Stimulated activated memory B cell treated with anti-CD40 and anti-IgM and Interleukin-4, amounts not matched to agents 10 μg/mL and 1 μg/mL and 100 μg/mL, for 72 hours (primary cell): ENCODE data around the gene SPAST.
"Not testable (repeated sequence)": the region's sequence is repeated elsewhere in the genome, so short reads cannot be mapped to it uniquely, and the experiment has no call there.

Experiments
- ATAC-seq: fragments of 150-1000 bp; cut with Tn5 transposase; 2 replicates; pipeline ENCODE4 v1.10.0; 2021
- H3K27ac Mint-ChIP-seq: one replicate; pipeline ENCODE4 v1.8.0; 2022; ENCODE audit warnings: mild to moderate bottlenecking, mixed read lengths
- H3K27me3 Mint-ChIP-seq: one replicate; pipeline ENCODE4 v1.8.0; 2022; ENCODE audit warnings: mixed read lengths
- H3K36me3 Mint-ChIP-seq: one replicate; pipeline ENCODE4 v1.8.0; 2022; ENCODE audit warnings: mixed read lengths
- H3K4me1 Mint-ChIP-seq: one replicate; pipeline ENCODE4 v1.8.0; 2022; ENCODE audit warnings: mixed read lengths
- H3K4me3 Mint-ChIP-seq: one replicate; pipeline ENCODE4 v1.8.0; 2022; ENCODE audit warnings: mild to moderate bottlenecking, moderate library complexity, mixed read lengths
- H3K9me3 Mint-ChIP-seq: one replicate; pipeline ENCODE4 v1.8.0; 2022; ENCODE audit warnings: mixed read lengths

The SPAST gene

DNA sequence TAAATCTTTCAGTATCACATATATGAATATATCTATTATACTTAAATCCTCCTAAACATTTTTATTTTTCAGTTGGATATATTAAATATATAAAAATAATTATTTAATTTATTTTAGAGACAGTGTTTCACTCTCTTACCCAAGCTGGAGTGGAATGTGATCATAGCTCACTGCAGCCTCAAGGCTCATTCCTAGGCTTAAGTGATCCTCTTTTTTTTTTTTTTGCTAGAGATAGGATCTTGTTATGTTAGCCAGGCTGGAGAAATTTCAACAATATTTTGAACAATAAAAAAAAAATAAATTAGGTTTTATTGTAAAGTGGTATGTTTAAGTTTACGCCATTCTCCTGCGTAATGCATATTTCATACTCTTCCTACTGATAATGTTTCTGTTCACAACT is 4.2 kb downstream of the SPAST start:
- Mint-ChIP-seq H3K4me1 (peaks cover 39% of the 10 kb centered on the region), H3K4me3 (no peak overlapping the region)

DNA sequence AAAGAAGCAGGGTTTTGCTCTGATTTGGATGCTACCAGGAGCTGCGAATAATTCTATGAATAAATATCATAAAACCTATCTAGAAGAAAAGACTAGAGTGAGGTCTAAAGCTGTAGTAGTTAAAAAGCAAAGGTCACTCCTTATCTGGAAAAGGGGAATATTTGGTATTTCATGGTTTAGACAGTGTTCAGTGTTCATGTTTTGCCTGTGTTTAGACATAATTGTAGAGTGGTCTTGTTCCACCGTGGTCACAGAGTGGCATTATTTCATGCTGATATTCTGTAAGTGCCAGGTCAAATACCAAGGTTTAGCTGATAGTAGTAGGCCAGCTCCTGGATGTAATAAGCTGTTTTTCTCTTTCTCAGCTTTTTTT is 10.8 kb downstream of the SPAST start:
- Mint-ChIP-seq H3K9me3 (no peaks in the 10 kb centered on the region), H3K27ac (peak overlapping the region; percentile 12), H3K4me1 (peaks cover 34% of the 10 kb centered on the region), H3K36me3 (peaks cover 13% of the 10 kb centered on the region), H3K4me3 (no peak overlapping the region), H3K27me3 (no peaks in the 10 kb centered on the region)
- ATAC-seq, result no peak

More for the DNA sequence above, 4.2 kb downstream of the SPAST start:
- Mint-ChIP-seq H3K27me3 (no peaks in the 10 kb centered on the region), H3K36me3 (no peaks in the 10 kb centered on the region), H3K27ac (no peak overlapping the region), H3K9me3 (no peaks in the 10 kb centered on the region)
- no peak for ATAC-seq

DNA sequence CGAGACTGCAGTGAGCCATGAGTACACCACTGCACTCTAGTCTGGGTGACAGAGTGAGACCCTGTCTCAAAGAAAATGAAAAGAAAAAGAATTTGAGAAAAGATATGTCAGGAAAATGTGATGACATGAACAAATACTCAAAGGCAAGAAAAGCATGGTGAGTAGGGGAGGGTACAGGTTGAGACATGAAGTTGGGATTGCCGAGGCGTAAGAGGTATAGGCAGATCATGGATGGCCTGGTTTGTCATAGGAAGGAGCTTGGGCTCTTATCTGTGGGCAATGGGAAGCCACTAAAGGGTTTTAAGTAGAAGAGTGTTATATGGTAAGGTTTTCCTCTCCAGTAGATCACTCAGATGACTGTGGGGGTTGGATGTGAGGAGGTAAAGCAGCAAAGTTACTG is 32.3 kb downstream of the SPAST start:
- no peak for ATAC-seq
- H3K27me3 Mint-ChIP-seq, result no peaks in the 10 kb centered on the region
- H3K4me3 Mint-ChIP-seq, result no peak overlapping the region
- peaks cover 34% of the 10 kb centered on the region for H3K36me3 Mint-ChIP-seq
- H3K4me1 Mint-ChIP-seq, result peaks cover 15% of the 10 kb centered on the region
- no peaks in the 10 kb centered on the region for H3K9me3 Mint-ChIP-seq
- H3K27ac Mint-ChIP-seq, result no peak overlapping the region

- ATAC-seq, result no peak
Measured at GRCh38 chr2:32108111-32108510, 44.8 kb downstream of the SPAST start.

GRCh38 chr2:32118055-32118454 is 54.7 kb downstream of the SPAST start:
- Mint-ChIP-seq H3K27me3 (no peaks in the 10 kb centered on the region), H3K36me3 (peaks cover 29% of the 10 kb centered on the region), H3K4me1 (no peaks in the 10 kb centered on the region), H3K4me3 (no peak overlapping the region), H3K27ac (no peak overlapping the region), H3K9me3 (no peaks in the 10 kb centered on the region)
- no peak for ATAC-seq

More at GRCh38 chr2:32108111-32108510, 44.8 kb downstream of the SPAST start:
- Mint-ChIP-seq H3K27ac (no peak overlapping the region), H3K4me1 (peaks cover 13% of the 10 kb centered on the region), H3K27me3 (no peaks in the 10 kb centered on the region), H3K9me3 (no peaks in the 10 kb centered on the region), H3K4me3 (no peak overlapping the region), H3K36me3 (peaks cover 53% of the 10 kb centered on the region)

DNA sequence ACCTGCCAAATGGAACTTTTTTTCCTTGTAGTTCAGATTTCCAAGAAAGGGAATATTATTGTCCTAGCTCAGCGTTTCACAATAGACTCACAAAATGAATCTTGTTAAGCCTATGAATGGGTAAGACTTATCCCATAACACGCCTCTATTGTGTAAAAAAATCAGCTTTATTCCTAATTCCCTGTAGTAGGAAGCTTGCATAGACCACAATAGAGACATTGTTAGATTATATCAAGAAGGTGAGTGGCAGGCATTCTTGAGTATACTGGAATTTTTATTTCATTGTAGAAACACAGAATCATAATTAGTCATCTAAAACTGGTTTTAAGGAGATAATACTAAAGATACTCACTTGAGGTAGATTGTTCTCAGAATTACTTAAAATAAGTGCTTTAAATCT is 55.8 kb downstream of the SPAST start:
- no peak overlapping the region for H3K27ac Mint-ChIP-seq
- H3K27me3 Mint-ChIP-seq, result no peaks in the 10 kb centered on the region
- H3K36me3 Mint-ChIP-seq, result peaks cover 39% of the 10 kb centered on the region
- H3K9me3 Mint-ChIP-seq, result no peaks in the 10 kb centered on the region
- no peak for ATAC-seq
- H3K4me1 Mint-ChIP-seq, result no peaks in the 10 kb centered on the region
- H3K4me3 Mint-ChIP-seq, result no peak overlapping the region

DNA sequence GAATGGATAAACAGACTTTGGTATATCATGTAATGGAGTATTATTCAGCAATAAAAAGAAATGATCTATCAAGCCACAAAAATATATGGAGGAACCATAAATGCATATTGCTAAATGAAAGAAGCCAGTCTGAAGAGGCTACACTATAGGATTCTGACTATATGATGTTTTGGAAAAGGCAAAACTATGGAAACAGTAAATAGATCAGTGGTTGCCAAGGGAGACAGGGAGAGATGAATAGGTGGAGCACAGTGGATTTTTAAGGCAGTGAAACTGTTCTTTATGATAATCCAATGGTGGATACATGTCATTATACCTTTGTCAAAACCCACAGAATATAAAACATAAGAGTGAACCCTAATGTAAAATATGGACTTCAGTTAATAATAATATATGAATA is 61.3 kb downstream of the SPAST start:
- ATAC-seq, result no peak
- H3K27ac Mint-ChIP-seq, result no peak overlapping the region
- no peaks in the 10 kb centered on the region for H3K4me1 Mint-ChIP-seq
- H3K9me3 Mint-ChIP-seq, result no peaks in the 10 kb centered on the region
- no peak overlapping the region for H3K4me3 Mint-ChIP-seq
- peaks cover 67% of the 10 kb centered on the region for H3K36me3 Mint-ChIP-seq
- no peaks in the 10 kb centered on the region for H3K27me3 Mint-ChIP-seq

DNA sequence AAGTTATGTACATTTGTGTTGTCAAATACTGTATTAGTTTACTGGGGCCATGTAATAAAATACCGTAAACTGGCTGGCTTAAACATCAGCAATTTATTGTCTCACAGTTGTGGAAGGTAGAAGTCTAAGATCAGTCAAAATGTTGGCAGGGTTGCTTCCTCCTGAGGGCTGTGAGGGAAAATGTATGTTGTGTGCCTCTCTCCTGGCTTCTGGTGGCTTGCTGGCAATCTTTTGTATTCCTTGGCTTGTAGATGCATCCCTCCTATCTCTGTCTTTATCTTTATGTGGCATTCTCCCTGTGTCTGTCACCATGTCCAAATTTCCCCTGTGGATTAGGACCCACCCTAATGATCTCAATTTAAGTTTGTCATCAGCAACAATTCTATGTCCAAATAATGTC is 65.3 kb downstream of the SPAST start:
- H3K27me3 Mint-ChIP-seq, result no peaks in the 10 kb centered on the region
- peaks cover 61% of the 10 kb centered on the region for H3K36me3 Mint-ChIP-seq
- H3K4me1 Mint-ChIP-seq, result no peaks in the 10 kb centered on the region
- no peak overlapping the region for H3K27ac Mint-ChIP-seq
- ATAC-seq, result no peak
- no peak overlapping the region for H3K4me3 Mint-ChIP-seq
- no peaks in the 10 kb centered on the region for H3K9me3 Mint-ChIP-seq

DNA sequence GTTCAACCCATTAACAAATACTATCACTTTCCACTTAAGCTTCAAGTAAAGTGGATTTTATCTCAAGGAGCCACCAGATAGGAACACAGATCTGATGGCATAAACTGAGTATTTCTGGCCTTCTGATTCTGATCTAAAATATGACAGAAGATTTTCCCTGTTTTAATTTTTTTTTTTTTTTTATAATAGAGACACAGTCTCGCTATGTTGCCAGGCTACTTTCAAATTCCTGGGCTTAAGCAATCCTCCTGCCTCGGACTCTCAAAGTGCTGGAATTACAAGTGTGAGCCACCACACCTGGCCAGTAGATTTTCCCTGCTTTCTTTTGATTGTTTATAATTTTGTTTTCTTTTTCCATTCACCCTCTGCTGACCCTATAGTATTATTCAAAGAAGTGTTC is 65.7 kb downstream of the SPAST start:
- H3K27me3 Mint-ChIP-seq, result no peaks in the 10 kb centered on the region
- H3K27ac Mint-ChIP-seq, result no peak overlapping the region
- no peak for ATAC-seq
- peaks cover 57% of the 10 kb centered on the region for H3K36me3 Mint-ChIP-seq
- H3K4me1 Mint-ChIP-seq, result no peaks in the 10 kb centered on the region
- H3K9me3 Mint-ChIP-seq, result no peaks in the 10 kb centered on the region
- no peak overlapping the region for H3K4me3 Mint-ChIP-seq

DNA sequence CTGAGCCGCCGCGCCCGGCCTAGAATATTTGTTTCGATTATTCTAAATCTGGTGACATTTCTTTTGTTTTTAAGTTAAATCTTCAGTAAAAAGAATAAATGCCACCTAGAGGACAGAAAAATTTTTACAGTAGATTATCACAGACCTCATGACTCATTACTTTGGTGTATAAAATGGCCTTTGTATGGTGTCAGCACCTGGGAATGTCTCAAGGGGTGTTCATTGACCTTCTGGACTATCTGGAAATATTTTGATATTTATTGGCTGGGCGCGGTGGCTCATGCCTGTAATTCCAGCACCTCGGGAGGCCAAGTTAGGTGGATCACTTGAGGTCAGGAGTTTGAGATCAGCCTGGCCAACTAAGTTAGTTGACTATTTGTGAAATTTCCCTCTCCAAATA is 72.1 kb downstream of the SPAST start:
- Mint-ChIP-seq H3K27ac (no peak overlapping the region), H3K27me3 (no peaks in the 10 kb centered on the region), H3K9me3 (no peaks in the 10 kb centered on the region), H3K36me3 (peaks cover 50% of the 10 kb centered on the region), H3K4me1 (no peaks in the 10 kb centered on the region), H3K4me3 (no peak overlapping the region)
- ATAC-seq, result no peak

DNA sequence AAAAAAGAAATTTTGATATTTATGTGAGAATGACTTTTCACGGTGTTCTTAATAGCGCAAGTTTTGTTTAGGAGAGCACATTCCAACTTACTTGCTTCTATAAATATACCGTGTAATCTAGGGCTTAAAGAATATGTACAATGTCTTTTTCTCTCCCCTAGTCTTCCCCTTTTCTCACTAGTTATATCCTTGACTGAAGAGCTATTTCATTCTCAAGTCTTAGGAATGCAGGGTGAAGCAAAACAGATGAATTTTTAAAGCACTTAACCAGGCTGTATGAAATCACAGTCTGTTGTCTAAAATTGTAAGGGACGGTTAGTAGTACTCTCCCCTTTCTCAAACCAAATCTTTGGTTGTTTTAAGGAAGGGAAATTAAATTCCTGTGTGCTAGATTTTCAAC is 72.7 kb downstream of the SPAST start:
- H3K27ac Mint-ChIP-seq, result no peak overlapping the region
- peaks cover 49% of the 10 kb centered on the region for H3K36me3 Mint-ChIP-seq
- H3K4me1 Mint-ChIP-seq, result no peaks in the 10 kb centered on the region
- H3K9me3 Mint-ChIP-seq, result no peaks in the 10 kb centered on the region
- ATAC-seq, result no peak
- H3K4me3 Mint-ChIP-seq, result no peak overlapping the region
- no peaks in the 10 kb centered on the region for H3K27me3 Mint-ChIP-seq

GRCh38 chr2:32151544-32151943 is 88.2 kb downstream of the SPAST start:
- H3K4me3 Mint-ChIP-seq, H3K36me3 Mint-ChIP-seq, H3K27ac Mint-ChIP-seq, H3K4me1 Mint-ChIP-seq, ATAC-seq, H3K9me3 Mint-ChIP-seq, H3K27me3 Mint-ChIP-seq: not testable (repeated sequence)

- Mint-ChIP-seq H3K27me3 (no peaks in the 10 kb centered on the region), H3K4me1 (peaks cover 10% of the 10 kb centered on the region), H3K4me3 (no peak overlapping the region), H3K9me3 (no peaks in the 10 kb centered on the region), H3K36me3 (no peaks in the 10 kb centered on the region), H3K27ac (no peak overlapping the region)
- ATAC-seq, result no peak
Measured at GRCh38 chr2:32159678-32160077, 96.3 kb downstream of the SPAST start.

DNA sequence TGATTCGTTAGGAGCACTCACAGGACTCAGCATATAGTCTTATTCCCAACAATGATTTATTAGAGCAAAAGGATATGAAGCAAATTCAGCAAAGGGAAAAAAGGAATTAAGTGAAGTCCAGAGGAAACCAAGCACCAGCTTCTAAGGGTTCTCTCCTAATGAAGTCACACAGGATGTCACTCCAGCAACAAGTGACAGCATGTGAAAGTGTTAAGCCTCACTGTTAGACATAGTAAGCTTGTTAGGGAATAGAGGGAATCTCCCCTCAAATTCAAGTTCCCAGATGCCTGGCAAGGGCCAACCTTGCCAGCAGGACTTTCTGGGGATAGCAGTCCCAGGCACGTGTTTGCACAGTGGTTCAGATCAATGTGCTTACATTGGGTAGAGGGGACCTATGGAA is 97.9 kb downstream of the SPAST start:
- Mint-ChIP-seq H3K4me1 (peaks cover 19% of the 10 kb centered on the region), H3K9me3 (no peaks in the 10 kb centered on the region), H3K4me3 (no peak overlapping the region), H3K36me3 (no peaks in the 10 kb centered on the region), H3K27ac (no peak overlapping the region), H3K27me3 (no peaks in the 10 kb centered on the region)
- ATAC-seq, result no peak

DNA sequence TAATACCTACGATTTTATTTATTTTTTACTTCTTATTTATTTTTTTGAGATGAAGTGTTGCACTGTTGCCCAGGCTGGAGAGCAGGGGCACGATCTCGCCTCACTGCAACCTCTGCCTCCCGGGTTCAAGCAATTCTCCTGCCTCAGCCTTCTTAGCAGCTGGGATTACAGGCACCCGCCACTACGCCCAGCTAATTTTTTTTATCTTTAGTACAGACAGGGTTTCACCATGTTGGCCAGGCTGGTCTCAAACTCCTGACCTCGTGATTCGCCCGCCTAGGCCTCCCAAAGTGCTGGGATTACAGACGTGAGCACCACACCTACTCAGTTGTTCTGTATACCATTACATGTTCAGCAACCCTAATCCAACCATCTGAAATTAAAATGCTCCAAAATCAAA is 100.9 kb downstream of the SPAST start:
- H3K27me3 Mint-ChIP-seq, ATAC-seq, H3K9me3 Mint-ChIP-seq, H3K36me3 Mint-ChIP-seq: not testable (repeated sequence)
- H3K27ac Mint-ChIP-seq, result peak overlapping the region; percentile 95
- peak overlapping the region; percentile 90 for H3K4me3 Mint-ChIP-seq
- peaks cover 42% of the 10 kb centered on the region for H3K4me1 Mint-ChIP-seq

- not testable (repeated sequence) for H3K27me3 Mint-ChIP-seq, H3K36me3 Mint-ChIP-seq, H3K9me3 Mint-ChIP-seq
- Mint-ChIP-seq H3K4me3 (peak overlapping the region; percentile 90), H3K27ac (peak overlapping the region; percentile 95), H3K4me1 (peaks cover 42% of the 10 kb centered on the region)
- peak; percentile 28 for ATAC-seq
Measured at GRCh38 chr2:32165027-32165347, 101.6 kb downstream of the SPAST start.

- Mint-ChIP-seq H3K4me3 (peak overlapping the region; percentile 90), H3K27me3 (no peaks in the 10 kb centered on the region), H3K9me3 (no peaks in the 10 kb centered on the region), H3K4me1 (peaks cover 42% of the 10 kb centered on the region), H3K27ac (peak overlapping the region; percentile 95), H3K36me3 (peaks cover 8% of the 10 kb centered on the region)
- ATAC-seq, result no peak
Measured at GRCh38 chr2:32166115-32166574, 102.8 kb downstream of the SPAST start.
